GM12873 (cell line): ENCODE data around the gene RANBP3.

ENCODE experiments used
- TF ChIP-seq, protein P1 (sequence below): IDR thresholded peaks from 2 replicates; pipeline ENCODE4 v1.5.1; 2012; ENCODE audit warnings: low read depth, mild to moderate bottlenecking, moderate library complexity, low read length, control low read depth; ENCODE audit not compliant: insufficient read depth; ENCODE audit errors: missing control alignments

The RANBP3 gene

DNA sequence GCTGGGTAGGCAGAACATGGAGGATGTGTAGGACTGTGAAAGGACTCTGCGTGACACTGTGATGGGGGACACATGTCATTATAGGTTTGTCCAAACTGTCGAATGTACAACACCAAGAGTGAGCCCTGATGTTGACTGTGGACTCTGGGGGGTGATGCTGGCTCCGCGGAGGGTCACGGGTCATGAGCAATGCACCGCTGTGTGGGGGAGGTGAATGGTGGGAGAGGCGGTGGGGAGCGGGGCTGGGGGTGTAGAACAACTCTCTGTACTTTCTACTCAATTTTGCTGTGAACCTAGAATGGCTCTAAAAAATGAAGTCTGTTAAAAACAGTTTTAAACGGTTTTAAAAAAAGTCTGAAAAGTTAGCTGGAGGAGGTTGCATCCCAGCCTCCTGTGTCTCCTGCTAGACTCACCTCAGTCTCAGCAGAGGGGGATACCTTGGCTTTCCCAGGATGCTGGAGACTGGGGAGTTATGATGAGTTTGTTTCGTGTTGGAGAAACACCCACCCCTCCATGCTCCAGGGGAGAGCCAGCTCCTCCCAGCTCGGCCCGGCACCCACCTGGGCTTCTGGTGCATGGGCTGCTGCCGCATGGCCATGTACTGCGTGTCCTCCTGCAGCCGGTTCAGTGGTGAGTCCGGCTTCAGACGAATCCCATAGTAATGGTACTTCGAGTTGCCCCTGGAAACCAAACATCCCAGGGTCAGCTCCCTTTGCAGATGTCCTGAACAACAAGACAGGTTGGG is 34.7 kb upstream of the RANBP3 start:
- TF ChIP-seq, protein P1, sequence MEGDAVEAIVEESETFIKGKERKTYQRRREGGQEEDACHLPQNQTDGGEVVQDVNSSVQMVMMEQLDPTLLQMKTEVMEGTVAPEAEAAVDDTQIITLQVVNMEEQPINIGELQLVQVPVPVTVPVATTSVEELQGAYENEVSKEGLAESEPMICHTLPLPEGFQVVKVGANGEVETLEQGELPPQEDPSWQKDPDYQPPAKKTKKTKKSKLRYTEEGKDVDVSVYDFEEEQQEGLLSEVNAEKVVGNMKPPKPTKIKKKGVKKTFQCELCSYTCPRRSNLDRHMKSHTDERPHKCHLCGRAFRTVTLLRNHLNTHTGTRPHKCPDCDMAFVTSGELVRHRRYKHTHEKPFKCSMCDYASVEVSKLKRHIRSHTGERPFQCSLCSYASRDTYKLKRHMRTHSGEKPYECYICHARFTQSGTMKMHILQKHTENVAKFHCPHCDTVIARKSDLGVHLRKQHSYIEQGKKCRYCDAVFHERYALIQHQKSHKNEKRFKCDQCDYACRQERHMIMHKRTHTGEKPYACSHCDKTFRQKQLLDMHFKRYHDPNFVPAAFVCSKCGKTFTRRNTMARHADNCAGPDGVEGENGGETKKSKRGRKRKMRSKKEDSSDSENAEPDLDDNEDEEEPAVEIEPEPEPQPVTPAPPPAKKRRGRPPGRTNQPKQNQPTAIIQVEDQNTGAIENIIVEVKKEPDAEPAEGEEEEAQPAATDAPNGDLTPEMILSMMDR, result no peak

DNA sequence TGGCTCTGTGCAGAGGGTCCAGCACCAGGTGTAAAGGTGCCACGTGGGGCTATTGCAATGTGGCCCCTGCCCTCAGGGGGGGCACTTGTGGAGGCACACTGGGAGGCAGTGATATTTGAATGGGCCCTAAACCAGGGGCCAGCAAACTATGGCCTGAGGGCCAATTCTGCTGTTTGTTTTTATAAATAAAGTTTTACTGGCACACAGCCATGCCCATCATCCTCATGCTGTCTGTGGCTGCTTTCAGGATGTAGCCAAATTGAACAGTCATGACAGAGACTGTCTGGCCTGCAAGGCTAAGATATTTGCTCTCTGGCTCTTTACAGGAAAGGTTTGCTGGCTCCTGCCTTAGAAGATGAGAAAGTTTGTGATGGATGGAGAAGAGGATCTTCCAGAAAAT is 33.9 kb upstream of the RANBP3 start:
- TF ChIP-seq, protein P1, result no peak

DNA sequence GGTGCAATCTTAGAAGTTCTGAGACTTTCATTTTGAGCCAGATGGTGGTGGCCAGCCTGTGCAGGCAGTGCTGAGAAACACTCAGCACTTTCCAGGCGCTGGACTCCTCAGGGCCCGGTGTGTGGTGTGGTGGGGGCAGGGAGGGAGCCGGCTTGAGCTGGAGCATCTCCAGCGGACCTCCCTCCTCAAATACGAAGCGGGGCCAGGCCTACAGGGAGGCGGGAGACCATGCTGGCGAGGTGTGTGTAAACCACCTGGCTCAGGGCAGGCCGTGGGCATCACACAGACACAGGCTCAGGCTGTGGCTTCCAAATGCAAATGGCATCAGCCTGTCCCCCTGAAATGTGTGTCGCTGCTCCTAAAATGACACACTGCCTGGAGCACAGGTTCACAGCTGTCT is 33.3 kb upstream of the RANBP3 start:
- TF ChIP-seq, protein P1, result no peak

DNA sequence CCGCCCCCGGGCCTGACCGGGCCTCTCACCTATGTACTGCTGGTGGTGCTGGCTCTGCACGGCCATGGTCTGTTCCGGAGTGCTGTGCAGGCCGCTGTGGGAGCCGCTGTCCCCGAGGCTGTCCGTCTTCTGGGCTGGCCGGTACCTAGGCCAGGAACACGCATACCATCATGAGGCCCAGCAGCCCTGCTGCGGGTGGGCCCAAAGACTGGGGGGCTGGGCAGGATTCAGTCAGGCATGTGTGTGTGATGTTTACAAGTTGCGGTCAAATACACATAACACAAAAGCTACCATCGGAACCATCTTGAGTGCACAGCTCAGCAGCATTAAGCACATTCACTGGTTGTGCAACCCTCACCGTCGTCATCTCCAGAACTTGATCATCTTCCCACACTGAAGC is 32.2 kb upstream of the RANBP3 start:
- TF ChIP-seq, protein P1, result no peak

DNA sequence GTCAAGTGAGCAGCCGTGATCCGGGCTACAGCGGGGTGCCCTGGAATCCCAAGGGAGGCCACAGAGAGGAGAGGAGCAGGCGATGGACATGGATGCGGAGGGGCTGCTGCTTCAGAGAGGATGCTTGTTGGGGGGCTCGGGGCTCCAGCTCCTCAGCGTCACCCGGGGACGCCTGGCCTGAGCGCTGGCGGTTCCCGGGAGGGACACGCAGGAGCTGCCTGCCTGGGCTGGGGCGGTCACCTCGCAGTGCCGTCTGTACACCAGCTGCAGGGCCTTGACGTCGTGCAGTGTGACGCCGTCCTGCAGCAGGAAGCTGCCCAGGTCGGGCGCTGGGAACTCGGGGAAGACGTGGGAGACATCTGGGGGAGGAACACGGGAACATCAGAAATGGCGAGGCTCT is 29.9 kb upstream of the RANBP3 start:
- TF ChIP-seq, protein P1, result no peak

DNA sequence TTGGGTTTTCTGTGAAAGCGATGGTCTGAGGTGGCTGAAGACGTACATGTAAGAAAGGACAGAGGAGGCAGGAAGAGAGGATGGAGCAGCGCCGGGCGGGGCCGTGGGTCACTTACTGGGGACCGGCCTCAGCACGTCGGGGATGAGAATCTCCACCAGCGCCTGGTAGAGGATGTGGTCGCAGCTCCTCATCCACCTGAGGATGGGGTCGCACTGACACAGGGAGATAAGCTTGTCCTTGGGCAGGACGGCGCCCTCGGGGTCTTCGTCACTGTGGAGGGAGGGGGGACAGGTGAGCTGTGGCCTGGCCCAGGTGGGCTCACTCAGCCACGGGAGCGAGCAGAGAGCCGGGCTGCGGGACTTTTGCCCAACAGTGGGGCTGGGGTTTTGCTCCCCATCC is 29.0 kb upstream of the RANBP3 start:
- TF ChIP-seq, protein P1, result no peak

DNA sequence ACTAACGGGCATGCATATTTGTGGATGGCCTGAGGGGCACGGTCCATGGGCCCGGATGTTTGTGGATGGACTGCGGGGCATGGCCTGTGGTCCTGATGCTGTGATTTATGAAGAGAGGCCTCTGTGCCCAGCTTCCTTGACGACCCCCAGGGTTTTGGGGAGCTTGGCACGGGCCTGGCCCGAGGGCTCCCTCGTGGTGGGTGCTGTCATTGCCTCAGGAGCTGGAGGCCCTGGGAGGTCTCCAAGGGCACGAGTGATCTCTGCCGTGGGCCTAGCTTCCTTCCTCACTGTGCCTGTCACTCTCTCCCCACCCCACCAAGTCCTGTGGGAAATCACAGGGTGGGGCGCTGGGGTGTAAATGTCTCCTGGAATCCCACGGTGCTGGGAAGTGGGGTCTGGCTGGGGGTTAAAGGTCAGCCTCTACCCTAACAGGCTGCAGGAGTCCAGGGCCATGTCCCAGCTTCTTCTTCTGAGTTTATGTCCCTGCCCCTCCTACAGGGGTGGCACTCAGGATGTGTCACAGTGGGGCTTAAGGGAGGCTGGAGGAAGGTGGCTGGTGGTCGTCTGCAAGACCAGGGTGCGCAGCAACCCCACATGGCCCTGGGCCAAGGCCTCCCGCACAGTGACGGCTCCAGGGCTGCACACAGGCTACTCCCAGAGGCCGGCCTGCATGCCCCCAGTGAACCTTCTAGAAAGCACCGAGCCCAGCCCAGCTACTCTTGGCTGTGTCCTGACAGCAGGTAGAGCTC is 27.6 kb upstream of the RANBP3 start:
- TF ChIP-seq, protein P1, result no peak
